ENCODE measurements around the gene STOM. TPM values are rescaled to one million over a fixed set of nuclear protein-coding genes. Genes with fewer than 3 reads are reported as not detected.
"Not testable (repeated sequence)": the region's sequence is repeated elsewhere in the genome, so short reads cannot be mapped to it uniquely, and the experiment has no call there.

Gene STOM
- total RNA-seq, 1 experiment from 2014 or later, result 22.4 TPM

DNA sequence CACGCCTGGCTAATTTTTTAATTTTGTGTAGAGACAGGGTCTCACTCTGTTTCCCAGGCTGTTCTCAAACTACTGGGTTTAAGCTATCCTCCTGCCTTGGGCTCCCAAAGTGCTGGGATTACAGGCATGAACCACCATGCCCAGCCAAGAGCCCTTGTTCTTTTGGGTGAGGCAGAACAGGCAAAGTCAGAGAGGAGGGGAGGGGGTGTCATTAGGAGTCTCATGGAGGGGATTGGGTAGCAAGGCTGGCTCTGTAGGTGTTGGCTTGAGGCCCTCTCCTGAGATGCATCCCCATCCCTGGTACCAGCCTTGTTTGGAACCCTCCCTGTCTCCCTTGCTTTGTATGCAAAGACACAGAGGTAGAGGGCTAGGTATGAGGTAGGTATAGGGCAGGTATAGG is 78.0 kb downstream of the STOM start (continued):
- no peak for TF ChIP-seq SRF (IDR thresholded peaks at IDR 0.05; ENCODE audit: low read depth)
- TF ChIP-seq, protein P1, sequence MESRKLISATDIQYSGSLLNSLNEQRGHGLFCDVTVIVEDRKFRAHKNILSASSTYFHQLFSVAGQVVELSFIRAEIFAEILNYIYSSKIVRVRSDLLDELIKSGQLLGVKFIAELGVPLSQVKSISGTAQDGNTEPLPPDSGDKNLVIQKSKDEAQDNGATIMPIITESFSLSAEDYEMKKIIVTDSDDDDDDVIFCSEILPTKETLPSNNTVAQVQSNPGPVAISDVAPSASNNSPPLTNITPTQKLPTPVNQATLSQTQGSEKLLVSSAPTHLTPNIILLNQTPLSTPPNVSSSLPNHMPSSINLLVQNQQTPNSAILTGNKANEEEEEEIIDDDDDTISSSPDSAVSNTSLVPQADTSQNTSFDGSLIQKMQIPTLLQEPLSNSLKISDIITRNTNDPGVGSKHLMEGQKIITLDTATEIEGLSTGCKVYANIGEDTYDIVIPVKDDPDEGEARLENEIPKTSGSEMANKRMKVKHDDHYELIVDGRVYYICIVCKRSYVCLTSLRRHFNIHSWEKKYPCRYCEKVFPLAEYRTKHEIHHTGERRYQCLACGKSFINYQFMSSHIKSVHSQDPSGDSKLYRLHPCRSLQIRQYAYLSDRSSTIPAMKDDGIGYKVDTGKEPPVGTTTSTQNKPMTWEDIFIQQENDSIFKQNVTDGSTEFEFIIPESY (IDR thresholded peaks at IDR 0.05; ENCODE audit: extremely low read depth, insufficient replicate concordance, low read length), result no peak
- TF ChIP-seq, protein P2, sequence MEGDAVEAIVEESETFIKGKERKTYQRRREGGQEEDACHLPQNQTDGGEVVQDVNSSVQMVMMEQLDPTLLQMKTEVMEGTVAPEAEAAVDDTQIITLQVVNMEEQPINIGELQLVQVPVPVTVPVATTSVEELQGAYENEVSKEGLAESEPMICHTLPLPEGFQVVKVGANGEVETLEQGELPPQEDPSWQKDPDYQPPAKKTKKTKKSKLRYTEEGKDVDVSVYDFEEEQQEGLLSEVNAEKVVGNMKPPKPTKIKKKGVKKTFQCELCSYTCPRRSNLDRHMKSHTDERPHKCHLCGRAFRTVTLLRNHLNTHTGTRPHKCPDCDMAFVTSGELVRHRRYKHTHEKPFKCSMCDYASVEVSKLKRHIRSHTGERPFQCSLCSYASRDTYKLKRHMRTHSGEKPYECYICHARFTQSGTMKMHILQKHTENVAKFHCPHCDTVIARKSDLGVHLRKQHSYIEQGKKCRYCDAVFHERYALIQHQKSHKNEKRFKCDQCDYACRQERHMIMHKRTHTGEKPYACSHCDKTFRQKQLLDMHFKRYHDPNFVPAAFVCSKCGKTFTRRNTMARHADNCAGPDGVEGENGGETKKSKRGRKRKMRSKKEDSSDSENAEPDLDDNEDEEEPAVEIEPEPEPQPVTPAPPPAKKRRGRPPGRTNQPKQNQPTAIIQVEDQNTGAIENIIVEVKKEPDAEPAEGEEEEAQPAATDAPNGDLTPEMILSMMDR (IDR thresholded peaks at IDR 0.05 in 2 of 3, conservative IDR thresholded peaks at IDR 0.05 in 1 of 3; ENCODE audit: borderline replicate concordance in 1 of 3, insufficient read depth in 1 of 3, low read depth in 2 of 3, low read length in 2 of 3), result no peak
- no peak for TF ChIP-seq YY1 (IDR thresholded peaks at IDR 0.05; ENCODE audit: extremely low read depth, insufficient replicate concordance, low read depth, low read length)
- no peak for TF ChIP-seq ZFX (IDR thresholded peaks at IDR 0.05)
- no peak for TF ChIP-seq SP1 (IDR thresholded peaks at IDR 0.05; ENCODE audit: low read depth)

DNA sequence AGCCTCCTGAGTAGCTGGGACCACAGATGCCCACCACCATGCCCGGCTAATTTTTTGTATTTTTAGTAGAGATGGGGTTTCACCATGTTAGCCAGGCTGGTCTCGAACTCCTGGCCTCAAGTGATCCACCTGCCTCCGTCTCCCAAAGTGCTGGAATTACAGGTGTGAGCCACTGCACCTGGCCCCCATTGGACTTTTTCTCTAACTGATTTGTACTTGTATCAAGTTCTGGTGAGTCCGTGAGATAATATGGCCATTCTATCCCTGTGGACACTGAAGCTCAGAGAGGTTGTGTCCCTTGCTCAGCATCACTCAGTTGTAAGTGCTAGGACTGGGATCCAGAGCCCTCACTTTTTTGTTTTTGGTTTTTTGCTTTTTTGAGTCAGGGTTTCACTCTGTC is 78.5 kb downstream of the STOM start:
- H3K9ac ChIP-seq (ENCODE audit: low read length); POLR2A ChIA-PET; H3K27me3 ChIP-seq (ENCODE audit: insufficient read depth, low read length); H3K36me3 ChIP-seq (ENCODE audit: control insufficient read depth in 1 of 2, insufficient read depth in 2 of 2, low read length in 2 of 2); H3K9me2 ChIP-seq (ENCODE audit: insufficient read depth); H3K9me3 ChIP-seq (ENCODE audit: control insufficient read depth in 1 of 2, insufficient read depth in 1 of 2, low read depth in 1 of 2, low read length in 2 of 2); H2AFZ ChIP-seq (ENCODE audit: low read depth, low read length, poor library complexity, severe bottlenecking); ATAC-seq; H3K27ac ChIP-seq (ENCODE audit: low read depth, low read length); intact Hi-C loops (cut with micrococcal nuclease); H3K79me2 ChIP-seq (ENCODE audit: insufficient read depth, low read length); BruUV-seq (replicated peaks); H3K4me2 ChIP-seq (ENCODE audit: low read length); DNase-seq (ENCODE audit: low read depth, low spot score); CTCF ChIA-PET; RAD21 ChIA-PET (ENCODE audit: low non-redundant PET in 1 of 2, low total read pairs in 2 of 2, uncharacterized antibody in 2 of 2, unreplicated experiment in 2 of 2); H3K4me3 ChIP-seq (replicated peaks in 1 of 2; ENCODE audit: low read depth in 1 of 2, low read length in 2 of 2); H4K20me1 ChIP-seq (ENCODE audit: insufficient read depth): not testable (repeated sequence)
- peaks cover 35 to 37% of the 10 kb centered on the region in 2 experiments for H3K4me1 ChIP-seq (ENCODE audit: control insufficient read depth in 1 of 2, insufficient read depth in 2 of 2, low read length in 2 of 2)

Measured in HCT116 (cell line).